Psoas muscle (tissue), 8 donors: ENCODE results near the gene SGCB. TPM values are rescaled to one million over a fixed set of nuclear protein-coding genes. Genes with fewer than 3 reads are reported as not detected.

ENCODE experiments used
- ATAC-seq, 4 donors: fragments of 200-7000 bp; cut with Tn5 transposase; one replicate each; pipeline ENCODE4 v1.9.1; 2020; ENCODE audit warnings: moderate library complexity in 3 of 4, mild to moderate bottlenecking in 2 of 4
- DNase-seq, 2 donors: peaks; one replicate each; pipeline ENCODE4 v3.0.0-alpha.2; 2020
- H3K27ac ChIP-seq: fragments of 200-600 bp; one replicate; pipeline ENCODE4 v1.8.0; 2022
- H3K27me3 ChIP-seq, 3 donors: fragments of 200-600 bp in 1 of 3; one replicate each; pipeline versions ENCODE4 v1.6.1 to v1.8.0; 2013 to 2022; ENCODE audit warnings: low read length in 2 of 3, mild to moderate bottlenecking in 2 of 3, moderate library complexity in 1 of 3; ENCODE audit not compliant: insufficient read depth in 3 of 3
- H3K36me3 ChIP-seq, 2 donors: fragments of 200-600 bp in 1 of 2; one replicate each; pipeline versions ENCODE4 v1.6.1 to v1.8.0; 2013 to 2022; ENCODE audit warnings: low read depth in 1 of 2, mild to moderate bottlenecking in 1 of 2, moderate library complexity in 1 of 2; ENCODE audit not compliant: insufficient read depth in 1 of 2
- H3K4me1 ChIP-seq: fragments of 200-600 bp; one replicate; pipeline ENCODE4 v1.8.0; 2022
- H3K4me3 ChIP-seq: fragments of 200-600 bp; one replicate; pipeline ENCODE4 v1.8.0; 2022; ENCODE audit warnings: mild to moderate bottlenecking
- H3K9me3 ChIP-seq: fragments of 200-600 bp; one replicate; pipeline ENCODE4 v1.8.0; 2022
- CTCF ChIP-seq: fragments of 200-600 bp; IDR thresholded peaks from one replicate; pipeline ENCODE4 v1.8.0; 2022; ENCODE audit warnings: antibody characterized with exemption
- WGBS, 3 donors: extraction: QIAGEN DNeasy Blood & Tissue Kit; methylation state at CpG; one replicate each; pipeline versions ENCODE4 v1.1.6 to v1.1.7; 2013; 5-methylcytosine and 5-hydroxymethylcytosine counted together
- intact Hi-C, 2 donors: fragments of 100-400 bp; cut with DNase I; formaldehyde crosslinking; loops; one replicate each; pipeline versions ENCODE4 v1.11.0 to v1.14.2; 2022
- polyA plus RNA-seq, 3 donors: library from polyadenylated mRNA; stranded (reverse); fragments of 200-250 nt; gene quantifications; one replicate each; pipeline ENCODE4 v1.2.3, GENCODE V29; 2013
- total RNA-seq, 4 donors: library from RNA; stranded (reverse); fragmentation: NEBNext Ultra II Directional in 2 of 4; extraction: Animal tissue kit (Norgen Biotek cat#: 25700) in 2 of 4; gene quantifications; one replicate each; pipeline versions ENCODE4 v1.2.1 to v1.2.4, GENCODE V29; 2021 to 2023
- donor health status: healthy with polysubstance abuse.
- donor health status: DM: no; HTN: no; CAD: no; lungs with moderate emphysema.
- donor health status: Bipolar disorder and iron deficiency.
- donor health status: healthy.
- donor health status: DM: yes; HTN: yes; CAD: no.
- donor health status: DM: no; HTN: no; CAD: no.
- donor health status: DM: no; HTN: no; CAD: no.
- donor health status: DM: yes; HTN: yes; CAD: no.

Gene SGCB
- total and polyA plus RNA-seq, 7 donors: 12.2 to 83.8 (median 53.8) TPM

- TF ChIP-seq CTCF: no peak
- H3K4me1 ChIP-seq: no peaks in the 10 kb centered on the region
- WGBS, 3 donors: 58 to 69% (median 68%) methylated on average over 2 of the region's 2 CpGs
- DNase-seq (no peak), ATAC-seq (no peak)
- no peak overlapping the region for H3K4me3 ChIP-seq
- no peaks in the 10 kb centered on the region for H3K9me3 ChIP-seq
- no peaks in the 10 kb centered on the region for H3K27me3 ChIP-seq
- H3K36me3 ChIP-seq: peaks cover 0 to 23% of the 10 kb centered on the region in 2 donors
- intact Hi-C loops: loop anchor here in 1 of 2 donors (5.0 kb wide), 1 partner anchor 36 kb away; the partner anchor contains the start of gene SGCB
- H3K27ac ChIP-seq: no peak overlapping the region
Observed at GRCh38 chr4:52001616-52002015, 36.5 kb downstream of the SGCB start.

DNA sequence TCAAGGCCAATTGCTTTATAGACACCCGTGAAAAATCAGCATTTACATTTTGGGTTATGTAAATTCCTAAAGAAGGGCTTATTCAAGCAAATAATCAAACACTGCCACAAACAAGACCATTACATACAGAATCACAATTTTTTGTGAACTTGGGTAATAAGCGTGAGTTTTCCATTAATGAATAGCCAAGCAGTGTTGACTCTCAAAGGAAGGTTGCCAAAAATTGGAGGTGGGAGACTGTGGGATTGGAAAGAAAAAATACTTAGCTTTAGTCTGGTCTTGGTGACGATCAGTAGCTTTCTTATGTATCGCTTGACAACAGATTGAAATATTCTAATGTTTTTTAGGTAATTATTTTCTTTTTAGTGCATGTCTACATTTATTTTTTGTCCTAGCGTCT, 38.8 kb downstream of the SGCB start:
- WGBS, 3 donors: 89 to 95% (median 90%) methylated on average over 5 of the region's 5 CpGs
- intact Hi-C loops: no loop called here
- no peak for ATAC-seq
- H3K27me3 ChIP-seq: no peaks in the 10 kb centered on the region
- H3K4me1 ChIP-seq: no peaks in the 10 kb centered on the region
- no peaks in the 10 kb centered on the region for H3K9me3 ChIP-seq
- H3K27ac ChIP-seq: no peak overlapping the region
- H3K4me3 ChIP-seq: no peak overlapping the region
- peaks cover 0 to 47% of the 10 kb centered on the region in 2 donors for H3K36me3 ChIP-seq
- no peak for TF ChIP-seq CTCF
- DNase-seq: no peak

- Histone ChIP-seq H3K27me3 (no peaks in the 10 kb centered on the region), H3K36me3 (peaks cover 0 to 47% of the 10 kb centered on the region in 2 donors), H3K9me3 (no peaks in the 10 kb centered on the region), H3K27ac (no peak overlapping the region), H3K4me1 (no peaks in the 10 kb centered on the region), H3K4me3 (no peak overlapping the region)
- DNase-seq: no peak
- no peak for TF ChIP-seq CTCF
- no peak for ATAC-seq
- intact Hi-C loops: no loop called here
Observed at GRCh38 chr4:51998837-51999236, 39.3 kb downstream of the SGCB start.

GRCh38 chr4:51997647-51998046, 40.5 kb downstream of the SGCB start:
- H3K9me3 ChIP-seq: no peaks in the 10 kb centered on the region
- ATAC-seq (no peak), DNase-seq (no peak)
- no peaks in the 10 kb centered on the region for H3K4me1 ChIP-seq
- intact Hi-C loops: no loop called here
- peaks cover 0 to 46% of the 10 kb centered on the region in 2 donors for H3K36me3 ChIP-seq
- no peak overlapping the region for H3K27ac ChIP-seq
- H3K4me3 ChIP-seq: no peak overlapping the region
- no peak for TF ChIP-seq CTCF
- H3K27me3 ChIP-seq: no peaks in the 10 kb centered on the region

DNA sequence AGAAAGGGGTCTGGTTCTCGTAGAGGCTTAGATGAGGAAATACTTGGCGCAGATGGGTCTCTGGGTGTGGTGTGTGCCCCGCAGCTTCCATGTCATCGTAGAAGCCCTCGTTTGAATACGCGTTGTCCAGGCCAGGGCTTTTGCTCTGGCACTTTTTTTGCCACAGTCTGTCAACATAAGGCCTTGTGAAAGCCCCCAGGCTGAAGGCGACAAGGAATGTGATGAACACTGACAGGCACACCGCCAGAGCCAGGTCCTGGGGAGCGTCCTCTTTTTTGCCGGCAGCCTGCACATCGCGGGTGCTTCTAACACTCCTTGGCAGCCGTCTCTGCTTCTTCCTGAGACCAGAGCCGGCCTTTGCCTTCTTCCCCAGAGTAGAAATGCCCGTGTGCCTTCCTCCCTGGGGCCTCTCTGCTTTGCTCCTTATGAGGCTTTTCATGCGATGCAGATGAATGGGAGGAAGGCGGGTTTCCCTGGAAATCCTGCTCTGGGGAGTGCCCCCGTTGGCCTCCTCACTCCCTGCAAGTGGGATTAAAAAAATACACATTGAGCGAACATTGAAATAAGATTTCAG, 42.4 kb downstream of the SGCB start:
- intact Hi-C loops: no loop called here

More for the DNA sequence above, 42.4 kb downstream of the SGCB start:
- Histone ChIP-seq H3K27me3 (no peaks in the 10 kb centered on the region), H3K27ac (no peak overlapping the region), H3K9me3 (no peaks in the 10 kb centered on the region), H3K4me3 (no peak overlapping the region), H3K36me3 (peaks cover 0 to 34% of the 10 kb centered on the region in 2 donors), H3K4me1 (no peaks in the 10 kb centered on the region)
- DNase-seq: no peak
- 58 to 63% (median 61%) methylated on average over 20 of the region's 20 CpGs for WGBS, 3 donors
- no peak for TF ChIP-seq CTCF
- ATAC-seq: no peak
